ENCODE results near the gene GALNS. TPM values are rescaled to one million over a fixed set of nuclear protein-coding genes. Genes with fewer than 3 reads are reported as not detected.

GALNS gene
- total and polyA plus RNA-seq, 2 of the 4 experiments (the other 2 are of a cell fraction) = 7.2 to 32.5 TPM

GRCh38 chr16:88872650-88873331, 16.0 kb upstream of the GALNS start:
- H3K56ac ChIP-seq (ENCODE audit: extremely low read depth, insufficient read depth, low read length) = no peak overlapping the region
- no peak overlapping the region for H2BK5ac ChIP-seq (ENCODE audit: low read depth, low read length, poor library complexity, severe bottlenecking)
- POLR2A ChIA-PET (ENCODE audit: unreplicated experiment) = no interaction called here
- H4K91ac ChIP-seq (ENCODE audit: insufficient read depth, low read depth, low read length) = no peak overlapping the region
- DNase-seq = no peak
- intact Hi-C loops (cut with micrococcal nuclease) = no loop called here
- no peak overlapping the region for H2BK120ac ChIP-seq (ENCODE audit: low read depth, low read length)
- no peak overlapping the region for H3K18ac ChIP-seq (ENCODE audit: low read depth, low read length)
- H2AK9ac ChIP-seq (replicated peaks; ENCODE audit: low read depth, low read length, poor library complexity) = no peak overlapping the region
- H4K20me1 ChIP-seq (ENCODE audit: insufficient read depth, low read length) = no peaks in the 10 kb centered on the region
- no peak overlapping the region for H2AK5ac ChIP-seq (ENCODE audit: low read depth, low read length)
- H3K79me1 ChIP-seq (ENCODE audit: low read depth in 1 of 2, low read length in 2 of 2) = no peaks in the 10 kb centered on the region
- no peak overlapping the region for H4K8ac ChIP-seq (ENCODE audit: low read depth in 2 of 2, low read length in 2 of 2)
- H2AFZ ChIP-seq (replicated peaks; ENCODE audit: low read length, poor library complexity) = no peak overlapping the region
- in situ Hi-C loops (cut with MboI; ENCODE audit: low sequenced_read_pairs) = no loop called here
- 66% methylated on average over 7 of the region's 25 CpGs; no CpG with 5 or more reads in 1 of the 2 experiments for WGBS, 2 experiments (ENCODE audit: extremely low coverage in 2 of 2, insufficient read length in 1 of 2)
- H4K5ac ChIP-seq (ENCODE audit: low read depth, low read length) = no peak overlapping the region
- no peak overlapping the region for H3K14ac ChIP-seq (replicated peaks; ENCODE audit: low read depth, low read length)
- H3K9ac ChIP-seq (ENCODE audit: low read depth, low read length) = no peak overlapping the region
- H3K4ac ChIP-seq (ENCODE audit: low read depth, low read length) = no peak overlapping the region
- BruUV-seq (replicated peaks) = no TSS peak
- H3K23ac ChIP-seq (ENCODE audit: low read depth, low read length) = no peak overlapping the region
- peaks cover 66% of the 10 kb centered on the region for H3K27me3 ChIP-seq (ENCODE audit: control insufficient read depth, insufficient read depth, low read length)
- dilution Hi-C loops (cut with HindIII; ENCODE audit: low sequenced_read_pairs, unreplicated experiment) = no loop called here
- no peak overlapping the region for H3K27ac ChIP-seq (ENCODE audit: insufficient read depth, low read length)
- H3K9me3 ChIP-seq (ENCODE audit: control insufficient read depth, insufficient read depth, low read length) = no peaks in the 10 kb centered on the region
- H3K4me1 ChIP-seq (ENCODE audit: control insufficient read depth, insufficient read depth, low read length) = no peaks in the 10 kb centered on the region
- ATAC-seq (ENCODE audit: low read depth) = no peak
- no peaks in the 10 kb centered on the region for H3K36me3 ChIP-seq (ENCODE audit: control insufficient read depth, insufficient read depth, low read length)
- TF ChIP-seq MAZ (IDR thresholded peaks at IDR 0.05; ENCODE audit: borderline replicate concordance, low read depth, low read length) (no peak), RFX5 (IDR thresholded peaks at IDR 0.05; ENCODE audit: low read depth, low read length) (no peak), CHD1 (IDR thresholded peaks at IDR 0.05; ENCODE audit: low read depth, low read length) (no peak), CEBPB (IDR thresholded peaks at IDR 0.05; ENCODE audit: low read depth, low read length) (no peak)
- no peak overlapping the region for H3K4me2 ChIP-seq (ENCODE audit: low read depth, low read length)
- CTCF ChIA-PET = no interaction called here
- no peaks in the 10 kb centered on the region for H3K9me1 ChIP-seq (ENCODE audit: insufficient read depth, low read length)
- no peak overlapping the region for H2BK15ac ChIP-seq (ENCODE audit: low read depth, low read length)
- no peak overlapping the region for H3K4me3 ChIP-seq (ENCODE audit: insufficient read depth, low read depth, low read length)
- no peak overlapping the region for H2BK20ac ChIP-seq (ENCODE audit: low read depth, low read length)

Measured in IMR-90 (cell line).